GM19438 (cell line): ENCODE data around the gene VSTM2L.

Experiments
- ATAC-seq: cut with Tn5 transposase; IDR thresholded peaks from one replicate; pipeline ENCODE4 v1.9.1; 2021; ENCODE audit warnings: low read depth; ENCODE audit not compliant: unreplicated experiment

The VSTM2L gene

GRCh38 chr20:37898233-37899104, 4.5 kb upstream of the VSTM2L start:
- ATAC-seq: no peak

DNA sequence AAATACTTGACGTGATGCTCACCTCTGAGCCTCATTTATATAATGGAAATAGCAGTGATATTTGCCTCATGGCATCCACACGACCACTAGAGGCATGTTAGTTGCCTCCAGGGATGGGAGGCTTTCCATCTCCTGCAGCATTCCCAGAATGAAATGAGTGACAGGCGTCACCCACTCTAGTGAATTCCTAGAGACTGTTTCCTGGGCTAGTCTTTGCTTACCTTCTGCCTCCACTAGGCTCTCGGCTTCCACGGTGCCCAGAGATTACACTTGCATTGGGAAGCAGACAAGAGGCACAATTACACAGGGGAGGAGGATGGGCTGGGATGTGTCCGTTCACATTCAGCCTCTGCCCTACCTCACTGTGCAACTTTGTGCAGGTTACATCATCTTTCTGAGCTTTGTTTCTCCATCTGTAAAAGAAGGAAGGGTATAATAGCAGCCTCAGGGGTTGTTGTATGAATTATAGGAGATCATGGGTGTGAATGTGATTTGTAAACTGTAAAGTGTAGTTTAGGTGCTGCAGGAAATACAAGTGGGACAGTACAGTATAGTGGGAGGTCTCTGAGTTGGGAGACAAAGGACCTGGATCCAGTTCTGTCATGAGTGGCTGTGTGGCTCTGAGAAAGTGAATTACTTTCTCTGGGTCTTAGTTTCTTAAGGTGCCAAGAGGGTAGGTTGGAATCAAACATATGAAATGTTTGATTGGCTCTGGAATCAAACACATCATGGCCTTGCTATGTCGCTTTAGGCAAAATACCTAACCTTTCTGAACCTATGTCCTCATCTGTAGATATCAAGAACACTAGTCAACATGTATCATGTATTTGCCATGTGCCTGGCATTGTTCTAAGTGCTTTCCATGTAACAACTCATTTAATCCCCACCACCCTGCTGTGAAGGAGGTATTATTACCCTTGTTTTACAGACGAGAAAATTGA, 3.6 kb upstream of the VSTM2L start:
- ATAC-seq: no peak

GRCh38 chr20:37901240-37901639, 1.7 kb upstream of the VSTM2L start:
- ATAC-seq: no peak

DNA sequence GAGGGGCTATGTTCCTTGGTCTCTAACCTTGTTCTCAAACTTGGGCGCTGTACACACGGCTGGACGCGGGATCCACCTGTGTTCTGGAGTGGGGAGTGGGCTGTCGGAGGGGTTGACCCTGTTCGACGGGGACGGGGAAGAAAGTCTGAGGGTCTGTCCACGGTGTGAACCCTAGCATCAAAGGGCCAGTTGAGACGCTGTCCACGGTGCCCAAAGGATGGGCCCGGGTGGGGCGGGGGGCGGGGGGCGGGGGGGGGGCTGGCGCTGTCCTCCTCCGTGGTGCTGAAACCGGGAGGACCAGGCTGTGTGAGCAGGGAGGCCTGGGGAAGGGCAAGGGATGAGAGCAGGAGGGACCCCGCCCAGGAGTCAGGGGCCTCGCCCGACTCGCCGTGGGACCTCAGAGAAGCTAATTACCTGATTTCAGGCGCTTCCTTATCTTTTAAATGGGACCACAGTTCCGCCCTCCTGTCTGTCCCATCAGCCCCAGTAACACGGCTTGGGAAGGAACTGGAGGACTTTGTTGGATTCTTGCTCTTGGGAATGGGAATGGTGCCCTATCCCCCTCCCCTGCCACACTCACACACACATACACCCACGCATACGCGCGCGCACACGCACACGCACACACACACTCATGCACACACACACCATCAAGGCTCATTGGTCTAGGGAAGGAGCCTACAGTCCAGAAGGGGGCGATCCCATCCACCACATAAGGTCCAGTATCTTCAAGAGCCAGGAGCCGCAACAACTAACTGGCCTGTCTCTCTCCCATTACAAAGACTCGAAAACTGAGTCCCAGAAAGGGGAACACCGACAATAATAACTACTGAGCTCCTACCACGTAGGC, 1.0 kb upstream of the VSTM2L start:
- ATAC-seq: no peak

DNA sequence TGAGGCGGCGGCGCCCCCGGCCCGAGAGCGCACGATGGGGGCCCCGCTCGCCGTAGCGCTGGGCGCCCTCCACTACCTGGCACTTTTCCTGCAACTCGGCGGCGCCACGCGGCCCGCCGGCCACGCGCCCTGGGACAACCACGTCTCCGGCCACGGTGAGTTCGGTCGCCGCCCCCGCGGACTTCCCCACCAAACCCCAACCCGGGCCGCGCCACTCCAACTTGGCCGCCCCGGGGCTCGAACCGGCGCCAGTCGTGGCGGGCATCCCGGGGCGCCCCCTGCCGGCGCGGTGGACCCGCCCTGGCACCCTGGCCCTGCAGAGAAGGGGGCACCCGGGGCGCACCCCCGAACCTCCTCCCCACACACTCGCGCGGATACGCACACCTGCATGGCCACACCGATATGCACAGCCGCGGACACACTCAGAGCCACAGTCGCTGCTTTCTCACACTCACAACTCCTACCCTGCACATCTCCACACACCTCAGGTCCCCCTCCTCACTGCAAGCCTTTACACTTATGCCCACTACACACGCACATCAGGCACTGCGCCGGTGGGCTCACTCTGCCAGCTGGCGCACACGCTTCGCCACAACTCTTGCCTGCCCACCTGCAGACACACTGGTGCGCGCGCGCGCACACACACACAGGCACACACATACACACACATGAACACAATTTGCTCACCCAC, 535 bp downstream of the VSTM2L start:
- no peak for ATAC-seq

DNA sequence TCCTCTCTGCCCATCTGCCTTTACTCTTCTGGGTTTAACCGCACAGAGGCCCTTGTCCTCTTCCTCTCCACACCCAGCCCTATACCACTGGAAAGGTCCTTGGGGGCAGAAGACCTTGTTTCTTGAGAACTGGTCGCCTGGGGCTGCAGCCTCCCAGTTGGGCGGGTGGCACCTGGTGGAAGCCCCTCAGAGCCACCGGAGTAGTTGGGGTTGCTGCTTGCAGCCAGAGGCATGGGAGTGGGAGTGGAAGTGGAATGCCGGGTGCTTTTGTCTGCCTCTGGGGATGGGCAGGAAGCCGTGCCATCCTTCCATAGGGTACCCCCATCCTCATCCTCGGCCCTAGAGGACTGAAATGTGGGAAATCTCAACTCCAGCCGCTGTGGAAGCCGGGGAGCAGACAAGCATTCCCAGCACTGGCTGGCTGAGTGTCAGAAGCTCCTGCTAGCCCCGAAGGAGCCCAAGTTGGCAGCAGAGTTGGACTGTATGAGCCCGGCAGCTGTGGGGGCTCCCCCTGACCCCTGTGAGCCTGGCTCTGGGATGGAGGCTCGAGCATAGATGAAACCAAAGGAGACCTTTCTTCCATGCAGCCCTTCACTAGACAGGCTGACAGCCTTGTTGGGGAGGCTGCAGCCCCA, 1.2 kb downstream of the VSTM2L start:
- ATAC-seq: no peak

DNA sequence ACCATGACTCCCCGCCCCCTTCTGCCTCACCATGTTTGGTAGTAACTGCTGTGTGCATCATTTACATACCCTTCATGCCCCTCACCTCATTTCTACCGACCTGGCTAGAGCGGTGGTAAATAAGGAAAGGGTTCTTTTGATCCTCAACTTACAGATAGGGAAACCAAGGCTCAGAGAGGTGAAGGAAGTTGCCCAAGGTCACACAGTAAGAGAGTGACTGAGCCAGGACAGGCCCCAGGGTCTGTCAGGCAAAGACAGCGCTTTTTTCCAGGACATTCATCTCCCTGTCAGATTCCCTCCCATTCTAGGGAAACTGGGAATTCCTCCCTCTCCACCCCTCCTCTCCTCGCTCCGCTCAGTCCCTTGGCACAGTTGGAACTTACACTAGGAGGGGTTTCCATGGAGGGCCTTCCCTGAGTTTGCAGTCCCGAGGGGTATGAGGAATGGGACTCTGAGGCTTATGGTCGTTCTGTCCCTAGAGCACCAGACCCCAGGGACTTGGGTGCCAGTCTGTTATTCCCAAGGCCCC, 2.0 kb downstream of the VSTM2L start:
- no peak for ATAC-seq

DNA sequence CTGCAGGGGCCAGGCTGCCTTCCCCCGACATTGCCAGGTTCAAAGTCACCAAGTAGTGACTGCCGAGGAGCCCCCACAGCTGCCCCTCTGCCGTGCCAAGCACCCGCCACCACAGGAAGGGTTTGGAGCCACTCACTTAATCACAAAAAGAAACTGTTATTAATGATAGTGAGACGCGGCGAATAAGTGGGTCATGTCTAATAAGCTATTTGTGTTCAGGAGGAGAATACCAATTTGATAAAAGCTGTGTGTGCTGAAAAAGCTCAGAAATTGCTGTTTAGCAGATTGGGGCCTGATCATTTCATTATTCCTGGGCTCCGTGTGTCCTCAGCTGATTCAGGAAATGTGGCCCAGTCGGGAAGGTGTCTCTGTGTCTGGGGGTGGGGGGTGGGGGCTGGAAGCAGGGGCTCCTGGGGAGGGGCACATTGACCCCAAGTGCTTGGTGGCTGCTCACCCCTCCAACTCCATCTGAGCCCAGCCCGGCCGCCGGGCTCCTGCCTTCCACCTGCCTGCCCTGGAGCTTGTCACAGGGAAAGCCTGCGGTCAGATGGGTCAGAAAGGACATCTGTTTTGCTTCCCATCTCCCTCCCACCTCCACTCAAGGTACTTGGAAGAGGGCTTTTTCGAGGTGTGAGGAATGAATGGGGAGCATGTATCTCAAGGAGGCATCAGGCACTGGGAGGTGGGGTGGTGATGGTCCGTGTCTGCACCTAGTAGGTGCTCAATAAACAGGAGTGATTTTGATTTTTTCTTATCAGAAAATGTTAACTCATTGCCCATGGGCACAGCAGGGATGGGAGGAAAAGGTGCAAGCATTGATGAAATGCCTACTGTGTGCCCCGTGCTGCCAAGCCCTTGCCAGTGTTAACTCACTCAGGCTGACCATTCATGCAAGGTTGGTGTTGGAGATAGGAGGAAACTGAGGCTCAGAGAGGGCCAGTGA, 3.0 kb downstream of the VSTM2L start:
- ATAC-seq: no peak

DNA sequence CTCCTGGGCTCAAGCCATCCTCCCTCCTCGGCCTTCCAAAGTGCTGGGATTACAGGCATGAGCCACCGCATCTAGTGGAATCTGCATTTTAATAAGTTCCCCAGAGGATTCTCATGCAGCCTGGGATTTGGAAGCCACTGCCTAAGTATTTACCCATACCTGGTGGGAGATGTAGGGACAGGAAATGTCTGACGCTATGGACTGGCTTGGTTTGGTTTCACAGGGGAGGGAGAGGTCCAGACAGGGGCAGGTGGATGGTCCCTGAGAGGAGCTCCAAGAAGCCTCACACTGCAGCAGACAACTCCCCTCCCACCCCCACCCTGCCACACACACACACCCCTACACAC, 4.4 kb downstream of the VSTM2L start:
- ATAC-seq: no peak

DNA sequence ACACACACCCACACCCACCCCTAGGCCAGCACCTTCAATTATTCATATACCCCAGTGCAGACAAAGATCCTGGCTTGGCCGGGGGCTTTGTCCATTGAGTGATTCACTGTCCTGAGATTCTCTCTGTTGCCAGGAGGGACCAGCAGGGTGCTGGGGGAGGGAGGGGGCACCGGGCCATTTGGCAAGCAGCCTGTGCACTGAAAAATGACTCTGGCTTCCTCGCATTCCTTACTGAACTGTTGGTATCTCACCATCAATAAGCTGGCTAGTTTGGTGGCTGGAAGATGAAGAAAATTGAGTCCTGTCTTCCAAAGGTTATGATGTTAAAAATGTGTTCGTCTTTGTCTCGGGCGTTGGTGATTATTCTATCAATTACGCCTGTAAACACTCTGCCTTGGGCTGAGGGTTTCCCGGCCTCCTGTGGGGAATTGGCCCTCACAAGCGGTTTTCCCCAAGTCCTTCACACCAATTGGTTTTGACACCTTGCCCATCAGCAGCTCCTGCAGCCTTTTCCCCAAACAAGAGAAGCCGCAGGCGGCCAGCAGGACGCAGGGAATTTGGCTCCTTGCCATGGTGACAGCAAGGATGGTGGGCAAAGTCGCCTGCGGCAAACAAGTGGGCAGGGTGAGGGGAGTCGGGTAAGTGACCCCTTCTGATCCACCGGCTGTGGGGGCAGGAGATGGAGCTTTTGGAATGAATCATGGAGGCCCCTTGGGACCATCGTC, 4.9 kb downstream of the VSTM2L start:
- ATAC-seq: no peak

- ATAC-seq: no peak
Measured at GRCh38 chr20:37911261-37911660, 8.3 kb downstream of the VSTM2L start.

DNA sequence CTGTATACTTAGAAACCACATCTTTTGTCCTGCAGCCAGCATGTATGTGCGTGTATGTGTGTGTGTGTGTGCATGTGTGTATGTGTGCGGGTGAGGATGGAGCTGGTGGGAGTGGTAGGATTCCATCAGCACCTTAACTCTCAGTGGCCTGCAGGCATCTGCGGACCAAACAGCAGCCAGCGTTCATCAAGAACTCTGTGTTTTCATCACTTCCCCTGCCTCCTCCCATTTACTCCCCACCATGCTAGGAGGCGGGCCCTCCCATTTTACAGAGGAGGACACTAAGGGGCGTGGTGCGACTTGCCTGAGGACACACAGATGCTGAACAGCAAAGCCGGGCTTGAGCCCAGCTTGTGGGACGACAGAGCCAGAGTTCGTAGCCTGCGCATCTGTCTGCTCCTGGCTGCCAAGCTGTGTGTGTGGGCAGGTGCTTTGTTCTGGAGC, 8.9 kb downstream of the VSTM2L start:
- ATAC-seq: no peak

DNA sequence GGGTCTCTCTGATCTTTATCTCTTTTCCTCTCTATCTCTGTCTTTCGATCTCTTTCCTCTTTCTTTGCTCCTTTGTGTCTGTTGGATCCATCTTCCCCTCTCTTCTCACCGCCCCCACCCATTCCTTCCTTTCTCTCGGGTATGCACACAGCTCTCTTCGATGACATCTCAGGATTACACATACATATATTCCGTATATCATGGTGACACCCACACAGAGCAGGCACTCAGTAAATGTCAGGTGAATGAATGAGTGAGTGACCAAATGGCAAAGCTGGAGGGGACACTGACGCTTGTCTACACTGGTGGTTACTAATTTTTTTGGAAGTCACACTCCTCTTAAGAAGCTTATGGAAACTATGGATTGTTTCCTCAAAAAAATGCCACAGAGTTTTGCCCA, 9.9 kb downstream of the VSTM2L start:
- ATAC-seq: no peak

DNA sequence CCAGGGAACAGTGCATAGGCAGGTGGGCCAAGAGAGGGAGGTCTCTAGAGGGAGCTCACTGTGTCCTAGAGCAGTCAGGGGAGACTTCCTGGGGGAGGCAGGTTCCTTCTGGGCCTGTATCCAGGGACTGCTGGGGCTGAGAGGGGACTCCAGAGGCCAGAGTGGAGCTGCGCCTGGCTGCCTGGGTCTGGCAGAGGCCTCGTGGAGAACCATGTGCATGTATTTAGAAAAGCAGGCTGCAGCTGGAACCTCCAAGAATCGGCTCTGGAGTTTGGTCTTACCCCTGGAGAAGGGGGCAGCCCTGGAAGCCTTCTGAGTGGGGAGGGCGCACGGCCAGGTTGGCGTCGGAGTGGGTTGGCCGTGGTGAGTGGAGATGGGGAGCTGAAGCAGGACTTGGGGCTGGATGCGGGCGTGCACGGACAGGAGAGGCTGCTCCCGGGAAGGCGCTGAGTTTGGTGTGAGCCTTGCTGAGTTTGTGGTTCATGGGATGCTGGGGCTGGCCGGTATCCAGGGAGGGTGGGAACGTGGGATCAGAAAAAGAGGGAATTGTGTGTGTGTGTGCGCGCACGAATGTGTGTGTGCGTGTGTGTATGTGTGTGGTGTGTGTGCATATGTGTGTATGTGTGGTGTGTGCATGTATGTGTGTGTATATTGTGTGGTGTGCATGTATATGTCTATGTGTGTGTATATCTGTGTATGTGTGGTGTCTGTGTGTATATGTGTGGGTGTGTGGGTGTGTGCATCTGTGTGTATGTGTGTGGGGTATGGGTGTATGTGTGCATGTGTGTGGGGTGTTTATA, 10.8 kb downstream of the VSTM2L start:
- ATAC-seq: no peak

DNA sequence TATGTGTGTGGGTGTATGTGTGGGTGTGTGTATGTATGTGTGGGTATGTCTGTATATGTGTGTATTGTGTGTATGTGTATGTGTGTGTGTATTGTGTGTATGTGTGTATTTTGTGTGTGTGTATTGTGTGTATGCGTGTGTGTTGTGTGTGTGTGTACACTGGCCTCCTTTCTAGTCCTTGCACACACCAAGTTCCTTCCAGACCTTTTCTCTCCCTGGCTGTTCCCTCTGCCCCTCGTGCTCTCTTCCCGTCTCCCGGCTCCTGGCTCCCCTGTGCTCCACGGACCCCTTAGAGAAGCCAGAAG, 11.4 kb downstream of the VSTM2L start:
- no peak for ATAC-seq

- no peak for ATAC-seq
Measured at GRCh38 chr20:37914672-37915433, 11.9 kb downstream of the VSTM2L start.
